Midbrain (tissue), 1 donor: Measurements from ENCODE around the gene AGPAT4.
A peak's percentile ranks its signal among the peaks of the same experiment; 100 is the strongest.

ENCODE experiments used
- DNase-seq: peaks from one replicate; lab custom pipeline; 2025; lab: John Stamatoyannopoulos, UW

AGPAT4 gene

GRCh38 chr6:161110028-161110779 is 163.7 kb downstream of the AGPAT4 start:
- no peak for DNase-seq

DNA sequence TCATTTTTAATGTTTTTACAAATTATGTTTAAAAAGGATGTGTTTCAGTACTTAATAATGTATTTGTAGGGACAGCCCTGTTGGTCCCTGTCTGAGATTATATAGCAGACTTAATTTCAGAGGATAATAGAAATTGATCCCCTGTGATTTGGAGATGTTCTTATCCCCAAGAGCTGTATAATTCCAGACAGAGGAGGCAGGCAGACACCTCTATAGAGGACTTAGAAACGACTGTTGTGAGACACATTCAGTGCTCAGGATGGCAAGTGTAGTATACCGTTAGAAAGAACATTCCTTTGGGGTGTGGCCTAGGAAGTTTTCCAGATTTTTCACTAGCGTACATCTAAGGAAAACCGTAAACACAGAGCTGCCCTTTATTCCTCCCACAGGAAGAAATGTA is 164.5 kb downstream of the AGPAT4 start:
- DNase-seq, result no peak

- no peak for DNase-seq
These were observed 164.9 kb downstream of the AGPAT4 start for GRCh38 chr6:161108916-161109315.

- no peak for DNase-seq
These were observed 165.8 kb downstream of the AGPAT4 start for GRCh38 chr6:161107779-161108730.

DNA sequence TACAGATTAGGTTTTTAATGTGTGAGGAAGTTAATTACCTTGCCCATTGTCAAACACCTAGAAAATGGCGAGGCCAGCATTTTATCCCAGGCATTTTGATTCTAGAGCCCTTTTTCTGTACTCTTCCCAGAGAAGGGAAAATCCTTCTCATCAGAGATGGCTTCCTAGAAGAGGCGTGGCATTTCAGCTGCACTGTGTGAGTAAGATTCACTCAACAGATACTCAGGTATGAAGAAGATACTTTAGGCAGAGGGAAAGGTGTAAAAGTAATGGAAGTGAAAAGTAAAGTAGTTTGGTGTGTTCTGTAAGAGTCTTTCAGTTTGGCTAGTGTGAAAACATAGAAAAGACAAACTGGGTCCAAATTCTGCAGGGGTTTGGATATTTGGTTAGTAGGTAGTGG is 168.5 kb downstream of the AGPAT4 start:
- no peak for DNase-seq

GRCh38 chr6:161104966-161105365 is 168.9 kb downstream of the AGPAT4 start:
- no peak for DNase-seq

- DNase-seq, result no peak
These were observed 170.4 kb downstream of the AGPAT4 start for GRCh38 chr6:161103475-161103874.

DNA sequence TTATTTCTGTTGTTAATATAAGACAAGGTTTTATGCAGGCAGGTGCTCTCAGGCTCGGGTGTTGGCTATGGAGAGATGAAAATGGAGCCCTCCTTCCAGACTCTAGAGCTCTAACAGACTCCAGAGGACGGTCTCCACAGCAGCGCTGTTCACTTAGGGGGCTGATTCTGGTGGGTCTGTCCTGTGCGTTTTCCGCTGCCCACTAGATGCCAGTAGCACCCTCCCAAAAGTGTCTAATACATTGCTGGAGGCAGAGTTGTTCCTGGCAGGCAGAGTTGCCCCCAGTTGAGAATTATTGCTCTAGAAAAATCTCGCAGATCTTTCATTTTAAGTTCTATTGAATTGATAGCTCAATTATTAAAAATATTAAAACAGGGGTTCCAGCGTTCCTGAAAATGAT is 172.3 kb downstream of the AGPAT4 start:
- peak; percentile 19 for DNase-seq

GRCh38 chr6:161100072-161100471 is 173.8 kb downstream of the AGPAT4 start:
- peak; percentile 63 for DNase-seq

DNA sequence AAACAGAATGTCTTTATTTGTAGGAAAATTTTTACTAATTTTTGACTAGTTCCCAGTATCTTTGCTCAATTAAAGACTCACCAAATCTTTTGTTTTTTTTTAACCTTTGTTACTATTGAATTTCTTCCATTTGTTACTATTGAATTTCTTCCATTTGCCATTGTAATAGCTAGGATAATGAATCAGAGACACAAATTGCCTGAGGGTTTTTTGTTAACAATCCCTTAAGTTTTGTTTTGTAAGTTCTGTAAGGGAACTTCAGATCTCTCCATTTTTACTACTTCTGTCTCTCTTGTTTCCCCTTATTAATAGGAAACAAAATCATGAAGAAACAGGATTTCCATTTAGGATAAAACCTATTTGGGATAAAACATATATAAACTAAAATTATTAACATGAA is 177.9 kb downstream of the AGPAT4 start:
- no peak for DNase-seq

DNA sequence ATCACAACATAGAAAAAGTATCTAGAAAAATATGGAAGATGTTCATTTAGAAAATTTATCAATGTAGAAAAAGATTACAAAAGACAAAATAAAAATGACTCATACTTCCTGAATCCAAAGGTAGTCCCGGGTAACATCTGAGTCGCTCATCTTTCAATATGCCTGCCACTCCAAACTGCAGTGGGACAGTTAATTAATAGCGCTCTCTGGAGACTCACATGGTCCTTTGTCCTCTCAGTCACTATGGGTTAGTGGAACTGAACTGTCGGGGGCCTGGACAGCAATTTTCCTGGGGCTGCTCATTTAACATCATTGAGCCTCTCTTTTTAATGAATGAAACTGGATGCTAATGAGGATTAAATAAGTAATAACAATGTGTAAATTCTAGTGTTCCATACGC is 178.9 kb downstream of the AGPAT4 start:
- DNase-seq, result no peak

- no peak for DNase-seq
These were observed 181.7 kb downstream of the AGPAT4 start for GRCh38 chr6:161091972-161092701.

DNA sequence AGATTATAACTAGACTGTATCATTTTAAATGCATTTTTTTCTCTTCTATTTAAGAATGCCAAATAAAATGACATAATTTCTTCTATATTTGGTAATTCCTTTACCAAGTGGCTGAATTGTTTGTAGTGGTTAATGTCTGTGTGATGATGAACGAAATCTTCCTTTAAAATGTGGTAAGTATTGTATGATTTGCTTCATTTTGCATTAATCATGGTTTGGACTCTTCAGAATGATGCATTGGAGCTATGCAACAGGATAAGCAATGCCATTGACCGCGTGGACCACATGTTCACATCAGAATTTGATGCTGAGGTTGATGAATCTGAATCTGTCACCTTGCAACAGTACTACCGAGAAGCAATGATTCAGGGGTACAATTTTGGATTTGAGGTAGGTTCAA is 182.7 kb downstream of the AGPAT4 start:
- no peak for DNase-seq

- no peak for DNase-seq
These were observed 185.1 kb downstream of the AGPAT4 start for GRCh38 chr6:161088676-161089328.

GRCh38 chr6:161085246-161085645 is 188.6 kb downstream of the AGPAT4 start:
- DNase-seq, result no peak

GRCh38 chr6:161082215-161082614 is 191.6 kb downstream of the AGPAT4 start:
- no peak for DNase-seq

- DNase-seq, result no peak
These were observed 193.4 kb downstream of the AGPAT4 start for GRCh38 chr6:161080263-161080970.
